Medulla oblongata (tissue), 1 donor: ENCODE results near the gene CPNE4.

ENCODE experiments used
- DNase-seq: peaks from one replicate; pipeline ENCODE4 v3.0.0-alpha.2; 2015; ENCODE audit errors: extremely low spot score

Gene CPNE4

DNA sequence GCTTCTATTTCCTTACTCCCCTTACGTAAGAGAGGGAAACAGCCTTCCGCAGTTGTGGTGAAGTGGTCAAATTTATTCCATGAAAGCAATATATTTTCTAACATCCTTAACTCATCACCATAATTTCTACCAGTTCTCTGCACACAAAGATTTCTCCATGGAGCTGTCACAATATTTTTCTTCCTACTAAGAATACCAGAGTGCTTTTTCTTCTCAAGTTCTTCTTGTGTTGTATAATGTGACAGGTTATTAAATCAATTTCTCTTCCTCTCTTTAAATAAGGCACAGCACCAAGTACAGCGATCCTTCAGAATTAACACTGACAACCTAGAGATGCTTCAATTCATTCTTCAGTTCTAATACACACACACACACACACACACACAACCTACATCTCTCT, 153.0 kb downstream of the CPNE4 start:
- no peak for DNase-seq

DNA sequence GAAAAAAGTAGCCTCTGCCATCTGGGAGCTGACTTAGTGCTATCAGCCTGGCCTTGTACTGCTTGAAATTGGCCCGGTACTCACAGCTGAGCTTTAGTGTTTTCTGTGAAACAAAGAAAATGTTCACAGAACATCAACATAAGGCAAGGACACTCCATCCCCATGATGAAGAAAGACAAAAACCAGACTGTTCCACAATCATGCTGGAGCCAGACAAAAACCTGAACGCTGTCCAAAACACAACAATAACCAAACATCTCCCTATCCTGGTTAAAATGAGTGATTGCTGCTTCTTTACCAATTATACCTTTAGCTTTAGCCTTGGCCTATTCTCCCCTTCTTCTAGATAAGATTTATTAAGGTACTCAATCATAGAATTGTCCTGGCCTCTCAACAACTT, 153.9 kb downstream of the CPNE4 start:
- DNase-seq = peak; percentile 38

DNA sequence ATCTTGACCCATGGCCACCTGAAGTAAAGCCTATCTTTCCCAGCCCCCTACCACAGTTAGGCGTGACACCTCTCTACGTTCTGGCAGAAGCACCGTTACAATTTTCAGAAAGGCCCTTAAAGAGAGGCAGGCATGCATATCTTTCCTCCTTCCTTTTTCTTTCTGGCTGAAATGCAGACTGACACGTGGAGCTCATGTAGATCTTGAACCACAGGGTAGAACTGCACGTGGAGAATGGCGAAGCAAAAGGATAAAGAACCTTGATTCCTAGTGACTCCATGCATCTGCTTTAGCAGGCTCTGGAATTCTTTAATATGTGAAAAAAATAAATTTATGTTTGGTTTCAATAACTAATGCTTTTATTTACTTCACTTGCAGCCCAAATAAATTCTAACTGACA, 166.6 kb downstream of the CPNE4 start:
- DNase-seq = no peak

DNA sequence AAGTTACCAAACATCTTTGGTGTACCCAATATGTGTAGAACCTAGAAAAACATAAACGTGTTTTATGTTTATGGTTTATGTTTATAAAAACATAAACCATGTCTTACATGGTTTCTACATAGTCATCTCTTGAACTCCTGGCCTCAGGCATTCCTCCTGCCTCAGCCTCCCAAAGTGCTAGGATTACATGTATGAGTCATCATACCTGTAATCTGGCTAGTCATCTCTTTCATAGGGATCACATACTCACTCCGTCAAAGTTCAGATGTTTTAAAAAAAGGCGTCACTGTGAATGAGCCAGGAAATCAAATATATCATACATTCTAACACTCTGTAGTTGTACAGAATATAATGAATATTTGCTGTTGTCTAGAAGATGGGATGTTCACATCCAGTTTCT, 178.6 kb downstream of the CPNE4 start:
- no peak for DNase-seq

DNA sequence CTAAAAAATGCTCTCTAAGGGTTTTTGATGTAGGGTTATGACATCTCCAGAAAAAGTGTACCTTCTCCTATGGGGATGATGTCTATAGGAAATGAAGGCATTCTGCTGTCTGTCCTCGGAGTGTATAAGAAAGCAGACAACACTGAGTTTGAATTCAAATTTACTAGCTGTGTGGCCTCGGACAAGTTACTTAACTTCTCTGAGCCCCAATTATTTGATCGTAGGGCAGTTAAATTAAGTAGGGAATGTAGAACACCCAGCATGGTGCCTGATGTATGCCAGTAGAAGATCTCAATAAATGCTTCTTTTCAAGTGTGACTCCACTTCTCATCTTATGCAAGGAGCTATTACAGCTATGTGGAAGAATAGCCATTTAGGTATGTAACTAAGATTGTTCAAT, 184.6 kb downstream of the CPNE4 start:
- no peak for DNase-seq

DNA sequence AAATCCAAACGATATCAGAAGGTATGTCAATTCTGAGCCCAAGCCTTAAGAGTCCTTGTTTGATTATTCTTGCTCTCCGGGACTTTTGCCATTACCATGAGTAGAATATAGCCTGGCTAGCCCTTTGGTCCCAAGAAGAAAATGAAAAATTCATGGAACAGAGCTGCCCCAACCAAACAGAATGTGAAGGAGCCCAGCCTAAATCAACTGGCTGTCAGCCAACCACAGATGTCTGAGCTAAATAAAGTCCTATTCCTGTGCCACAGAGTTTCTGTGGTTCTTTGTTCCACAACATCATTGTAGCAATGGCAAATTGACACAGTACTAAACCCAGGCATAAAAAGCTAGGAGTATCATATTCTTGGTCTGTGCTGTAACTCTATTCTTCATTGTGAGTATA, 185.2 kb downstream of the CPNE4 start:
- DNase-seq = peak; percentile 5

DNA sequence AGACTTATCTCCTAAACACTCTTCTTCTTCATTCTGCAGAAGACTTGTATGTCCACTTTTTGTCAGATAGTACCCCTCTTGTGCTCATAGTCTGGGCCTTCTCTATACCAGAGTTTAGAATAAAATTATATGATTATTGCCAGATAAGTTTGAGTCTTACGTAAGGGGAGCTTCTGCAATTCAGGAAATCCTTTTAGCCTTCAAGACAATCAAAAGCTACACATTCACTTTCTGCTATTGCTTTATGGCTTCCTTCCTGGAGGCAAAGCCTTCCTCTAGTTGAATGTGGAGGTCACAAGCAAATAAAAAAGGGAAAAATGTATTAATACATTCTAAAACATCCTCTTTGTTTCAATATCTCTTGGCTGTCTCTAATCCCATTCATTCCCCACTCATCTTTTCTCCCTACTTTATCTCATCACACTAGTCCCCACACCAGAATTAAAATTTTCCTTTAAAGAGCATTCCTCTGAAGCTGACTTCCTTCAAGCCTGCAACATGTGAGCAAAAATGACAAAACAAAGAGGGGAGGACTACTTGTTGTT, 186.8 kb downstream of the CPNE4 start:
- no peak for DNase-seq

DNA sequence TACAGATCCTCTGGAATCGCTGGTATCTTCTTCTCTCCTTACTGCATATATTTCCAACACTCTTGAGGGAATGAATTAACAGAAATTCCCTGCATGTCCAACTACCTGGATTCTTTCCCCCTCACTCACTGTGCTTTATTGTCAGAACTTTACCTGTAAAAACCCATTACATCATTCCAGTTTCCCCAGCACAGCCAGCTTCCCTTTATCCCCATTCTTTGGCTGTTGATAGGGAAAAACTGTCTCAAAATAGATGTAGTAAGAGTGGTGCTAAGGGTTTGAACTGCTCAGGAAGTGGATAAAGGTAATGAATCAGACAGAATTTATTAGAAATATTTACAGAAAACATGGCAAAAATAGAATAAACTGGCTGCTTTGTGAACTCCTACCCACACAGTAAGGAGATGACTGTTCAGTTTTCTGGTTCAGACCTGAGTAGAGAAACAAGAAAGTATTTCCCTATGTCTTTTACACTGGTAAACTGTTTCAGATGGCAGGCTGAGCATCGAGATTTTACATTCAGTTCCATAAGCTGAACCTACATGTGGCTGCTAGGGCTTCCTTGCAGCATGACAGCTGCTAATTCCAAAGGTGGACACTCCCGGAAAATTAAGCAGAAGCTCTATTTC, 188.4 kb downstream of the CPNE4 start:
- DNase-seq = no peak

DNA sequence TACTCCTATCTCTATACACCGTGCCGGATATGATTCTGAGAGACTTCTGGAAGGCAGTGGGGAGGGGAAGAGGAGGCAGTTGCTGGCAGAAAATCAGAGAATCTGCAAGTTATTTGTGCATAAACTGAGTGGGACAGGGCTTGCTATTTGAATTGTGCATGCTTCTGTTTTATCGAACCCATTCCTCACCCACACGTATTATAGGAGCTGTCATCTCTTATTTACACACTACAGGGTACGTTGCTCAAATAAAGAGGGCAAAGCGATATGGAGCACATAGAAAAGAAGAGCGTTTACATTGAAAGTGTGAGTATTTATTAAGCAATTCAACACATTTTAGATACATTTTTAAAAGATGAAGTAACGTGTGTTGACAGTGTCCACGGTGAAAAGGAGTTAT, 191.6 kb downstream of the CPNE4 start:
- DNase-seq = no peak

DNA sequence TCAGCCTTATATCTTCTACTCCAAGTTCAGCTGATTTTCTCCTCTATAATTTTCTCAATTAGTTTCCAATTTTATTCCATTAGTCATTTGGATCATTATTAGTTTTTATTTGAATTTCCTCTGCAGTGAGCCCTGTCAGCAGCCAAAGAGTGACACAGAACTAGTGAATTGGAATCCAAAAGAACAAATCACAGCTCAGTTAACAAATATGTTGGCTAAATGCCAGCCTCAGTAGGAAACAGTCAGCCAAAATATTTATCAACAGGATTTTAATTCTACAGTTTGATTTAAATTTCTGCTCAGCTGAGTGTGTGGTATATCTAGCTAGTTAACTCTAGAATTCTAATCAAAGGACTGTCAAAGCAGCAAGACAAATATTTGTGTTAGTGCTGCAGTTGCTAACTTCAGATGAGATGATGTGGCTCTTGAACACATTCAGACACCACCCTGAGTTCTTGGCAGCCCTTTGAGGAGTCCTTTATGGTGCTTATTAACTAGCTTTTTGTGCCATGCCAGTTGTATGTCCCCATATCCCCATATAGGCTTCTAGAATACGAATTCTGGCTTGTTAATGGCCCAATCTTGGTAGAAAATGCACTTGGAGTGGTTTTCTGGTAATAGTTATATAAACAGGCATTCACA, 194.5 kb downstream of the CPNE4 start:
- no peak for DNase-seq

DNA sequence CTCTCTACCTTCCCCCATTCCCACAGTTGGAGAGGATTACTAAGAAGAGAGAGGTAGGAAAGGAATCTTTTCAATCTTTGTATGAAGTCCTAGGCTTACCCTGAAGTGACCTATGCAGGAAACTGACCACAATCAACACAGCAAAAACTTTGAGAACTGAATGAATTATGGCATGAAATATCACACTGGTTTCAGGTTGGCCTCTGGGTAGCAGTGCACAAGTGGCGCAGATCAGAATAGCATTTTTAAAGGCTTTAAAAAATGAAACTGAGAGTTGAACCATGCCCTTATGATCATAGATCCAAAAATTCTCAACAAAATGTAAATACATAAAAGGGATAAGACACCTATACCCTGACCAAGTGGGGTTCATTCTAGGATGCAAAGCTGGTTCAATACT, 198.9 kb downstream of the CPNE4 start:
- DNase-seq = no peak

DNA sequence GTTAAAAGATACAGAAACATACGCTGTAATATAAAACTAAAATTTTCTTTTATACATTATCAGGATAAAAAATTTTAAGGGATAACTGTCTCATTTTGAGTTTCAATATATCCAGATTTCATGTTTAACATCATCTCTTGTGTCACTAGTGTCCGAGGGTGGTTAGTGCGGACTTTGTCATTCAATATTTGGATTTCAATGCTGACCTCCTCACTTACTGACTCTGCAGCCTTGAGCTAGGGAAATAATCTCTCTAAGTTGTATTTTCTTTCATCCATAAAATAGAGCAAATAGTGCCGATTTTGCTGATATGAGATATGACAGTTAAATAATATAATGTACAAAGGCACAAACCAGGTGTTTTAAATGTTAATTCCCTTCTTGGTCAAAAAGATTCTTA, 203.2 kb downstream of the CPNE4 start:
- no peak for DNase-seq

DNA sequence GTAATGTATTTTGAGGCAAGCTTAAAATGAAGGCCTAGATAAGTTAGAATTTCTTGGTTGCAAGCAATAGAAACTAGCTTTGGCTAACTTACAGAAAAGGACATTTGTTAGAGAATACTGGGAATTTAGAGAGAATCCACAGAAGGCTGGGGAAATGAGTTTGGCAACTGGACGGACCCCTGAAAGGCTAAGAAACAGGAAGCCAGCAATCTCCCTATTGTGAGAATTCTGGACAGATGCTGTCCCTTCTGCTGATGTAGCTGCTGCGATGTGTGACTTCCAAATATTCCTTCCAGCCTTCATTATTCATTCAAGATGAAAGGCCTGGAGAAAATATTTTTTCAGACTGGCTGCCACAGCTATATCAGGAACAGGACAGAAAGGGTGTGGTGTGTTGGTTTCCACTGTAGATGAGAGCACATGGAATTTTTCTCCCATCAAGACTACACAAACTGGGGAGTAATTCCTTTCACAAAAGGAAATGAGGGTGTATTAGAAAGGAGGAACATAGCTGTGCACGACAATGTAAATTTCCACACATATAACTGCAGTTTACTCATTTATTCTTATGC, 213.5 kb downstream of the CPNE4 start:
- DNase-seq = no peak

DNA sequence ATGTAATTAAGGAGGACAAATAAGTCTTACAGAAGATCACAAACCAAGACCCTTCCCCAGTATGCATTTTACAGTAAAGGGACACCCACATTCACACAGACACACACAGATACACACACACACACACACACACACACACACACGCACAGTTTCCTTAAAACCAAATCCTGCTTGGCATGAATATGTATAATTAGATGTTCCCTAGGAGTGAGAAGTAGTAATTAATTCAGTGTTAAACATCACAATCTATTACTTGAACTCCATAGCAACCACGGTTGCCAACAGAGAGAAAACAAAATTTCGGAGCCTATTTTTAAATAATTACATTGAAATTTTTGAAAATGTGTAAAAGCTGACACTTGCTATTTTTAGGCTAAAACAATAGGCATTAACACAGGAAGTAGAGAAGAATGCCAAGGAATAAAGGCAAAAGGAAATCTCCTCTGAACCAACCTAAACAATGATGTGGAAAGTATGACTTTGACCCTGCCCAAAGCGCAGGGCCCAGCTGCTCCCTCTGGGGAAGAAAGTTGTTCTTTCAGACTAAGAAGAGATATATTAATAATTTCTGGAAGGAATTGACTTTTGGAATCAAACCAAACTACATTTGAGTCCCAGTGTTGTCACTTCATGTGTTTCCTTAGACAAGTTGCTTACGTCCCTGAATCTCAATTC, 215.3 kb downstream of the CPNE4 start:
- no peak for DNase-seq

DNA sequence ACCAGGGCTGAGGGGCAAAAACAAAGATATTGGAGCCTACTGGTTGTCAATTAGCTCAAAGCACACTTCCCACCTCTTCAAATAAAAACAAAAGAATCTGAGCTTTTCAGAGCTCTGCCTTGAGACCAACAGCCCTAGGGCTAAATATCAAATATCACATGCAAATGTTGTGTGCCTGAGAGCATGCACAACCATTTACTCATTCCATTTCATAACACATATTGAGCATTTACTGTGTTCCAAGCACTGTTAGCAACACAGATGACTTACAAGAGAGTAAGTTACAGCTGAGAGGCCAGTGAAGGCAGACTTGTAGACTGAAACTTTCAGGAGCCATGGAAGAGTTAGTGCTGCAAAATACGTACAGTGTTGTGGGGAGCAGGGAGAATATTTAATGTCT, 222.4 kb downstream of the CPNE4 start:
- DNase-seq = no peak

DNA sequence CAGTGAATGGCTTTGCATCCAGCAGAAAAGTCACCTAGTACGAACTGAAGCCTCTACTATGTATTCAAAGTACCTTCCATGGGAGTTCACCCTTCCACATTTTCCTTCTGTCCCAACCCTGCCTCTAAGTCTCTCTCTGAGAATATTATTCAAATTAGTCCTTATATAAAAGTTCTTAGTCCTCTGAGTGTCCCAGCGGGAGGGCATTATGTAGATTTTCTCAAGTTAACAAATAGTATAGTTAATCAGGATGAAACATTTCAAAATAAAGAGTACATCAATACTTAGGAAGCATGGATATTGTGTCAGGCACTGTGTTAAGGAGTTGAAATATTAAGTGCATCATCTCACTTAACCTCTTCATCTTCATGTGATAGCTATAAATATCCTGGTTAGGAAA, 223.3 kb downstream of the CPNE4 start:
- no peak for DNase-seq

DNA sequence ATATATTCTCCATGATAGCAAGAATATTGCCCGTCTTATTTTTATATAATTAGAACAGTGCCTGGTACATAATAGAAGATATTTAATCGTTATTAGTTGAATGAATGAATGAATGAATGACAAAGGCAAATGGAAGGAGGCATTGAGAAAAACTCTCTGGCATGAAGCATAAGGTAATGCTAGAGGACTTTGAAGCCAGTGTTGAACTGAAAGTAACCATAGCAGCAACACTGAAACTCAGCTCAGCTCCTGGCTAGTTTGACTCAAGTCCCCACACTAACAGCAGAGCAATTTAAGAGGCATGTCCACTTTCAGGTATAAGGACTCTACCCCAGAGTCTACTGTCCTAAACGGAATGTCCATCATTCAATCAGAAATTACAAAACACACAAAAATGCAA, 227.0 kb downstream of the CPNE4 start:
- no peak for DNase-seq

DNA sequence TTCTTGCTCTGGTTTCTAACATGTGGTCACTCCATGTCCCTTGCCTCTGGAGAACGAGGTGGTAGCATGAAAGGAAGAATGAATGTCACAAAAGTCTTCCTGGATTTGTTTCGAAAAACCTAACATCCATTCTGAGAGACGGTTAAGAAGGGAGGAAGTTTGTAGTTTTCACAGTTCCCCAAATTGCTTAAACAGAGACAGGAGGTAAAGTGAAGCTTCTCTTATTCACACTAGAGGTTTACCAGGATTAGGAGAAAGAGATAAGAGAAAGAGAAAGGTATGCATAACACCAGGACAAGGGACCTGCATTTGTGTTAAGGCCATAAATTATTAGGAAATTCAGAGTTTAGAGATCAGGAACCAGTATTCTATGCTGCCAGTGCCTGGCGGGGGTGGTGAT, 228.1 kb downstream of the CPNE4 start:
- no peak for DNase-seq

DNA sequence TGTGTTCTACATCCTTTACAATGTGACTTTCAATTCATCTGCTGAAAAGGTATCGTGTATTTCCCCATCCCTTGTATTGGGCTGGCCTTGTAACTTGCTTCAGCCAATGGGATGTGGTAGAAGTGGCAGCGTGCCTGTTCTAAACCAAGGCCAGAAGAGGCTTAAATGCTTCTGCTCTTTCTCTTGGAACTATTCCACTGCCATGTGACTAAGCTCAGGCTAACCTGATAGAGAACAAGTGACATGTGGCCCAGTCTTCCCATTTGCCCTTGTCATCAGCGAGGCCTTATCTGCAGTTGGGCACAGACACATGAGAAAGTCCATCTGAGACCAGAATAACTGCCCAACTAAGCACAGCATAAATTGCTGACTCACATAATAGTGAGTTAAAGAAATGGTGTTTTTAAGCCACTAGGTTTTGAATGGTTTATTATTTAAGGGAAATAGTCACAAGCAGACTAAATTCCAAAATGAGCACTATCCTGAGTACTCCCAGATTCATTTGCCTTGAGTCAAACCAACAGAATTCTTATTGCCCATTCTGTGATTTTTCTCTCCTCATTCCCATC, 230.2 kb downstream of the CPNE4 start:
- no peak for DNase-seq

DNA sequence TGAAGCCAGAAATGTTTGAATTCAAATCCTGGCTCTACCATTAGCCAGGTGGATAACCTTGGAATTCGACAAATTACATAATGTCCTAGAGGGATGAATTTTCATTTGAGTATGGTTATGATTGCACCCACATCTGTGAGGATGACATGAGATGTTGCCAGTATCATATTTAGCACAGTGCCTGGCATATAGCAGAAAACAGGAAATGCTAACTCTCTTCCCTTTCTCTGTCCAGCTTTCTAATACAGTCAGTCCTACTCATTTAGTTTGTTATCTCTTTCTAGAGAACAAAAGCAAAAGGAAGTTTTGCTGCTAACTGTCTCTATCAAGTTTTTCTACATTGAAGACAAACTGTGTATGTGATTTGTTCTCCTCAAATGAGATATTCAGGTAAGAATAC, 231.7 kb downstream of the CPNE4 start:
- DNase-seq = no peak

DNA sequence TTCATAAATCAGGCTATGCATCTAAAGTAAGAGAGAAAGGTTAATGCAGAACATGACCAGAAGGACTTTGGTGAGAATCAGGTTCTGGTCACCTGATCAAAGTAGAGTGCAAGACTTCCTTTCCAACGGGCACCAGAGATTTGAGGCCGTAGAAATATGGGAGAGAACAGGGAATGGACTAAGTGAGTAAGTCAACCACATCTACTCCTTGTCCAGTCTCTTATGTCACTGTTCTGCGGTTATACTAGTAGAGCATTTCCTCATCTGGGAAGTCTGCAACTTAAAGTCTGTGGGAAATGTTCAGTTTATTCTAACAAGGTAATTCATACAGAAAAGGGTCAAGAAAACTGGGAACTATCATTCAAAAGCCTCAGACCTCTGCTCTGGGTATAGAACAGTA, 232.8 kb downstream of the CPNE4 start:
- DNase-seq = no peak

DNA sequence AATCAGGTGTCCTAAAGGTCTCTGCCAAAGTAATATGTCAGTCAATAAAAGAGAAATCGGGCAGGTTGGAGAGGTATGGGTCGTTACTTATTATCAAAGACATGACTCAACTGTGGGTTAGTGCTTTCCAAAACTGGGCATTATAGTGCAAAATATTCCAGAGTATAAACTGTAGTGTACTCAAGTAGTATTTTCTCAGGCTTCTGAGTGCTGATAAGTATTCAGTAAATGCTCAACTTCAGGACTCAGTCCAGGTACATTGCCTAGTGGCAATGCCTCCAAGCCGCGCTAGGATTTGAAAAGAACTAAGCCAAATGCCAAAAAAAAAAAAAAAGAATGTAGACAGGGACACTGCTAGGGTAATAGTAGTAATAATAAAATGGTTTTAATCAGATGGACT, 233.2 kb downstream of the CPNE4 start:
- no peak for DNase-seq

DNA sequence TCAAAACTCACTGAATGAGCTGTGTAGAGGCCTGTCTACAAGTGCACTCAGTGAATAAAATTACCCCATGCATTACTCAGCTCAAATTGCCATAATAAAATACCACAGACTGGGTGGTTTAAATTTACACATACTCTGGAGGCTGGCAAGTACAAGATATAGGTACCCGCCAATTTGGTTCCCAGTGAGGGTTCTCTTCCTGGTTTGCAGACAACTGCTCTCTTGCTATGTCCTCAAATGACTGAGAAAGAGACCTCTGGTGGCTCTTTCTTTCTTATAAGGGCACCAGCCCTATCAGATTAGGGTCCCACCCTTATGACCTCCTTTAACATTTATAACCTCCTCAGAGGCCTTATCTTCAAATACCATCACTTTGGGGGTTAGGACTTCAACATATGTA, 237.0 kb downstream of the CPNE4 start:
- DNase-seq = no peak
